WERI-Rb-1 (cell line): ENCODE measurements around the gene UGT2B7.

ENCODE experiments used
- DNase-seq: peaks from one replicate; pipeline ENCODE4 v3.0.0-alpha.2; 2020
- H3K27ac ChIP-seq: fragments of 250-450 bp; sonication (Bioruptor Pico); 2 replicates; pipeline ENCODE4 v1.5.1; 2020; ENCODE audit warnings: mild to moderate bottlenecking, moderate library complexity
- H3K27me3 ChIP-seq: fragments of 250-450 bp; sonication (Bioruptor Pico); 2 replicates; pipeline ENCODE4 v1.5.1; 2021; ENCODE audit warnings: mild to moderate bottlenecking, low read depth, moderate library complexity; ENCODE audit not compliant: insufficient read depth, severe bottlenecking
- H3K36me3 ChIP-seq: fragments of 250-450 bp; sonication (Bioruptor Pico); 2 replicates; pipeline ENCODE4 v1.5.1; 2020; ENCODE audit warnings: mild to moderate bottlenecking, moderate library complexity
- H3K4me3 ChIP-seq: 2 replicates; pipeline ENCODE4 v1.5.1; 2011; ENCODE audit warnings: low read depth, mild to moderate bottlenecking, control low read depth, low read length
- H3K9me3 ChIP-seq: fragments of 250-450 bp; sonication (Bioruptor Pico); 2 replicates; pipeline ENCODE4 v1.5.1; 2021; ENCODE audit warnings: mild to moderate bottlenecking, moderate library complexity; ENCODE audit not compliant: severe bottlenecking
- CTCF ChIP-seq: IDR thresholded peaks from 2 replicates; pipeline ENCODE4 v1.5.1; 2011; ENCODE audit warnings: low read depth, mild to moderate bottlenecking, control low read depth, inconsistent platforms, low read length

UGT2B7 gene

DNA sequence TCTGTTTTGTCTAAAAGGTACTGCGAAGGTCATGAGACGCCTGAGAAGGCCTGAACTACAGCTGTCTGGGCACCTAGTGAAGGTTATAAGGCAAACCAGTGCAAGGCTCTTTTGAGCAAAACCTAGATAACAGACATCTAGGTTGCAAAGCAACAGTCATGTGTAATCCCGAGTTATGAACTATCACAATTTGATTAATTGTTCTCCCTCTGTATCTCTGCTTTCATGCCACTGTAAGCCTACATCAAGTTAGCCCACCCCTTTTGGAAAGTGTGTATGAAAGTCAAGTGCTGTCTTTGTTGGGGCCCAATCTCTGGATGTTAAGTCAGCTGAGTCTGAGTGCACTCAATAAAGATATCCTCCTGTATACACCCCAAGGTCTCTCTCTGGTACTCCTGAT, 31.9 kb upstream of the UGT2B7 start:
- H3K9me3 ChIP-seq: no peaks in the 10 kb centered on the region
- H3K36me3 ChIP-seq: no peaks in the 10 kb centered on the region
- no peaks in the 10 kb centered on the region for H3K27me3 ChIP-seq
- DNase-seq: no peak
- H3K27ac ChIP-seq: no peak overlapping the region
- H3K4me3 ChIP-seq: no peak overlapping the region
- no peak for TF ChIP-seq CTCF

DNA sequence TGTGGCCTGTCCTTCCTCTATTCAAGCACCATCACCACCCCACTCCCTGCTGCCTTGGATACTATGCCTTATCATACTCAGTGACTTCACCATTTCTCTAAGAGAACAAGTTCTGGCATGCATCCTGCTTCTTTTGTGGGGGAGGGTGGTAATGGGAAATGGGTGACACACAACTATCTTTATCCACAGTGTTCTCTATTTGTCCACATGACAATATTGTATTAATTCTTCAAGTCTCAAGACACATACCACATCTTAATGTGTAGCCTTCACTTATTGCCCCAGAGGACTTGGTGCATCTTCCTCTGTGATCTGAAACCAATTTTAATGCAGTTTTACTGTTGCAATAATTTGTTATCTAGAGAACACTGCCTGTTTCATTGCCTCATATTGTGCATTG, 29.3 kb upstream of the UGT2B7 start:
- no peak for TF ChIP-seq CTCF
- Histone ChIP-seq H3K27me3 (no peaks in the 10 kb centered on the region), H3K9me3 (no peaks in the 10 kb centered on the region)

DNA sequence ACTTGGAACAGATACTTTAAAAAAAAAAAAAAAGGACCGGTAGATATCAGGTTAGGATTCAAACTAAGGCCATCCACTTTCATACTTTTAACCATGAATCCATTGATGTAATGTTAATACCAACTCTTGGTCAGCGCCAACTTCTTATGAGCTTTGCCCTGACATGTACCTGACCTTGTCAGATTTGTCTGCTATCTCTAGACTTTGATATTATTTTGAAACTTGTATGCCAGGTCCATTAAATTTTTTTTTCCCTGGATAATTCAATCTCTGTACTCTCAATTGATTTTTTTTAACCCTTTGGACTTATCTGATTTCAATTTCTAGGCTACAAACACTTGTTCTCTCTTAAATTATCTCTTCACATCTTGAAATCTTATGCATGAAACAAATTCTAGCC, 27.2 kb upstream of the UGT2B7 start:
- no peak for DNase-seq
- Histone ChIP-seq H3K27me3 (no peaks in the 10 kb centered on the region), H3K36me3 (no peaks in the 10 kb centered on the region), H3K4me3 (no peak overlapping the region), H3K27ac (no peak overlapping the region), H3K9me3 (no peaks in the 10 kb centered on the region)
- TF ChIP-seq CTCF: no peak

More for the DNA sequence above, 29.3 kb upstream of the UGT2B7 start:
- Histone ChIP-seq H3K4me3 (no peak overlapping the region), H3K27ac (no peak overlapping the region), H3K36me3 (no peaks in the 10 kb centered on the region)
- no peak for DNase-seq

- Histone ChIP-seq H3K4me3 (no peak overlapping the region), H3K36me3 (no peaks in the 10 kb centered on the region), H3K27ac (no peak overlapping the region), H3K9me3 (no peaks in the 10 kb centered on the region), H3K27me3 (no peaks in the 10 kb centered on the region)
- TF ChIP-seq CTCF: no peak
- DNase-seq: no peak
Observed at GRCh38 chr4:69070590-69070989, 25.7 kb upstream of the UGT2B7 start.

- Histone ChIP-seq H3K4me3 (no peak overlapping the region), H3K9me3 (no peaks in the 10 kb centered on the region), H3K27ac (no peak overlapping the region), H3K36me3 (no peaks in the 10 kb centered on the region), H3K27me3 (no peaks in the 10 kb centered on the region)
- no peak for DNase-seq
- TF ChIP-seq CTCF: no peak
Observed at GRCh38 chr4:69071286-69071685, 25.0 kb upstream of the UGT2B7 start.

DNA sequence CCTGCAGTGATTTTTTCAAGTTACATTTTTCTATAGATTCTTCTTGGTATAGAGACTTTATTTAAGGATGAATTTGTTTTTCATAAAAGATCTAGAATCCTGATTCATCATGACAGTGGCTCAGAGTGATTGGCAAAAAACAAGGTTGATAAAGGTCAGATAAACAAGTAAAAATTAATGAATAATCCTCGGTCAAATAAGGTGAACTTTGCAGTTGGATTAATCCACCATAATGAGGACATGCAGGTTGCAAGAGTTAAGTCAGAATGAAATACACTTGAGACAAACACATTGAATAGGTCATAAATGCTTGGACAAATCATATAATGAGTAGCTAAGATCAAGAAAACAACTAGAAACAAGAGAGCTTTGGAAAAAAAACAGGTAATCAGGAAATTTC, 22.9 kb upstream of the UGT2B7 start:
- Histone ChIP-seq H3K4me3 (no peak overlapping the region), H3K9me3 (no peaks in the 10 kb centered on the region), H3K27ac (no peak overlapping the region), H3K27me3 (no peaks in the 10 kb centered on the region), H3K36me3 (no peaks in the 10 kb centered on the region)
- no peak for TF ChIP-seq CTCF
- DNase-seq: no peak
